ENCODE results near the gene BCL11A.

BCL11A gene

GRCh38 chr2:60530660-60531281 lies 22.7 kb downstream of the BCL11A start:
- no peak for TF ChIP-seq POLR2A (IDR thresholded peaks at IDR 0.05; ENCODE audit: low read depth, low read length)
- no peak for FAIRE-seq
- no peak for DNase-seq (ENCODE audit: insufficient read length, low spot score)

DNA sequence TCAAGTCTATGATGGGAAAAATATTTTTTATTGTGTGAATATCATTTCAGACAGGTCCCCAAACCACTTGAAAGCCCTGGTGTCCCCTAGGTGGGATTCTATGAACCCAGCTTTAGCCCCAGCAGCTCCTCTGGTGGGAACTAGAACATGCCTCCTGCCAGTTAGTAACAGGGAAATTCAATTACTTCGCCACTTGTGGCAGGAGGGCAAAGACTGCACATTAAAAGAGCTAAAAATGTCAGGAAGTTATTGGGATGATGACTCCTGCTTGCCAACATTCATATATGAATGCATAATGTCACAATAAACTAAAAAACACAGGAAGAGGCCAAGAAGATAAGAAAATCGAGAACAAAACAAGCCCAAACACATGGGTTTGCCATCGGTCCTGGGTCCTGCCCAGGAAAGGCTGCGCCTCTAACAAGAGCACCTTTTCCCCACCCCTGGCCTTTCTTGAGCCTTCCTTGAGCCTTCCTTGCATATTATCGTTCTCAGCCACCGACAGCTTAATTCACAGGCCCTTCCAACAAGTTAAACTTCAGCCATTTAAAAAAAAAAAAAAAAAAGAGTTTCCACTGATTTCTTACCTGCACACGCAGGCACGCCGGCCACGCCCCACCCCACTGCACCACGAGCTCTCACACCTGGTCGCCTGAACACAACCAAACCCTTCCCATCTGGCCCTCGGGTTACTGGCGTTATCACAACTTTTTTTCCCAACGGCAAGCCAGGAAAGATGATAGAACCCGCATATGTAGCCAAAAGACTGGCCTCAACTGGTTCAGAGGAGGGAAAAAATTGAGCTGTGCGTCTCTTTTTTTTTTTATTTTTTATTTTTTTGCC lies 23.4 kb downstream of the BCL11A start:
- TF ChIP-seq POLR2A (IDR thresholded peaks at IDR 0.05; ENCODE audit: low read depth, low read length), result no peak
- DNase-seq (ENCODE audit: insufficient read length, low spot score) (no peak), FAIRE-seq (no peak)

DNA sequence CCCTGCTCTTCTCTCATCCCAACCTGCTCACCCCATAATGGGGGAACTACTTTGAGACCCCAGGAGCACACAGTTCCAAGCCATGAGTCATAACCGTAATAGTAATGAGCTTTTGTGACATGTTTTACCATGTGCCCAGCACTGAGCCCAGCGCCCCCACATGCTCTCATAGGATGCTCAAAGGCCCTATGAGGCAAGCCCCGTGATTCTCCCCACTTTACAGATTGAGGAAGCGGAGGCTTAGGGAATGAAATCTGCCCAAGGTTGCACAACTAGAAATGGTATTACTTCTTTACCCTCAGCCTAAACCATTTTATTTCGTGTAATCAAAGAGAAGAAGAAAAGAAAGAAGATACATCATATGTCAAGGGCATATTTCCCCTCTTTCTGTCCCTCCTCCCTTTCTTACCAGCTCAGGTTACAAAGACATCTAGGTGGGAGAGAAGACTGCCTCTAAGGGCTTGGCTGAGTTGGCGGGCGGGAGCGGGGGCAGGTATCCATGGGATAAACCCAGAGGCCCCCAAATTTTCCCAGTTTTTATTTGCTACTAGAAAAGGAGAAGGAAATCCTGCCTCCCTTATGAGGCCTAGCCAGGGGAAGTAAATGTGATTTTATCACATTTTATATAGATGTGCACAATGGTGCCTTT lies 24.2 kb downstream of the BCL11A start:
- DNase-seq (ENCODE audit: insufficient read length, low spot score), result no peak
- FAIRE-seq, result no peak
- TF ChIP-seq POLR2A (IDR thresholded peaks at IDR 0.05; ENCODE audit: low read depth, low read length), result no peak

GRCh38 chr2:60528281-60529020 lies 25.0 kb downstream of the BCL11A start:
- DNase-seq (ENCODE audit: insufficient read length, low spot score), result no peak
- TF ChIP-seq POLR2A (IDR thresholded peaks at IDR 0.05; ENCODE audit: low read depth, low read length), result no peak
- no peak for FAIRE-seq

- no peak for TF ChIP-seq POLR2A (IDR thresholded peaks at IDR 0.05; ENCODE audit: low read depth, low read length)
- DNase-seq (ENCODE audit: insufficient read length, low spot score) (no peak), FAIRE-seq (no peak)
These were observed 25.7 kb downstream of the BCL11A start for GRCh38 chr2:60527762-60528161.

GRCh38 chr2:60526623-60527022 lies 26.8 kb downstream of the BCL11A start:
- no peak for DNase-seq (ENCODE audit: insufficient read length, low spot score)

GRCh38 chr2:60525899-60526298 lies 27.6 kb downstream of the BCL11A start:
- no peak for TF ChIP-seq POLR2A (IDR thresholded peaks at IDR 0.05; ENCODE audit: low read depth, low read length)
- FAIRE-seq, result no peak

More at GRCh38 chr2:60526623-60527022, 26.8 kb downstream of the BCL11A start:
- TF ChIP-seq POLR2A (IDR thresholded peaks at IDR 0.05; ENCODE audit: low read depth, low read length), result no peak
- FAIRE-seq, result no peak

GRCh38 chr2:60524874-60525273 lies 28.6 kb downstream of the BCL11A start:
- FAIRE-seq (no peak), DNase-seq (ENCODE audit: insufficient read length, low spot score) (no peak)
- no peak for TF ChIP-seq POLR2A (IDR thresholded peaks at IDR 0.05; ENCODE audit: low read depth, low read length)

More at GRCh38 chr2:60525899-60526298, 27.6 kb downstream of the BCL11A start:
- no peak for DNase-seq (ENCODE audit: insufficient read length, low spot score)

DNA sequence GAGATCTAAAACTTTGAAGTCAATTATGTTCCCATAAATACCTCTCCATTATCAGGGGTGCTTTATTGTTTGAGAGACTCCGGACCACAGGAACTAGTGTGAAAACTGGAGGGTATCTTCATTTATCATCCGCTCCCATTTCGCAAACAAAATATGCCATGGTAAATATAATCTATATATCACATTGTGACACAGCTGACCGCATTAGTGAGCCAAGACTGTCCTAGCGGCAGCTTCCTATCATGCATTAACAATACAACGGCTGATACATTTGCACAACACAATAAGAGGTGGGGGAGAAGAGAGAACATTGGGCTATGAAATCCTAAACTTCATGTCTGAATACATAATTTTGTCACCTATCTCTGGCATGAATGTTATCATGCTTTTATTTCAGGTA lies 29.5 kb downstream of the BCL11A start:
- FAIRE-seq (no peak), DNase-seq (ENCODE audit: insufficient read length, low spot score) (no peak)
- TF ChIP-seq POLR2A (IDR thresholded peaks at IDR 0.05; ENCODE audit: low read depth, low read length), result no peak

DNA sequence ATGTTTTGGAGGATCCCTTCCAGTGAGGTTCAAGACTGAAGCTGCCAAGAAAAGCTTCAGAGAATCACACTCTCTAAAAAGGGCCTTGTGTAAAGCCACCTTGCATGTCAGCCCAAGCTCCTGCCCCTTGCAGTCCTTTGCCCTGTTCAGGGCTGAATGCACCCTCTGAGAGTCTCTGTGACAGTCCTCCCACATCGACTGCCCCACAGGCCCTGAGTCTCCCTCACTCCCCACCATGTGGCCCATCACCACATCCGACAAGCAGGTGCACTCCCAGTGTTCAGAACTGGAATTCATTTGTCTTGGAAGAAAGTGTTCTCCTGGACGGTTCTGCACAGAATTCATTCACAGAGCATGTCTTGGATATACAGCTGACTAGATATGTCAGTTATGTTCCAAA lies 31.0 kb downstream of the BCL11A start:
- TF ChIP-seq POLR2A (IDR thresholded peaks at IDR 0.05; ENCODE audit: low read depth, low read length), result no peak
- DNase-seq (ENCODE audit: insufficient read length, low spot score) (no peak), FAIRE-seq (no peak)

- no peak for FAIRE-seq
- no peak for DNase-seq (ENCODE audit: insufficient read length, low spot score)
- no peak for TF ChIP-seq POLR2A (IDR thresholded peaks at IDR 0.05; ENCODE audit: low read depth, low read length)
These were observed 31.8 kb downstream of the BCL11A start for GRCh38 chr2:60521626-60522025.

- TF ChIP-seq POLR2A (IDR thresholded peaks at IDR 0.05; ENCODE audit: low read depth, low read length), result no peak
- no peak for DNase-seq (ENCODE audit: insufficient read length, low spot score)
- FAIRE-seq, result no peak
These were observed 32.4 kb downstream of the BCL11A start for GRCh38 chr2:60520917-60521539.

DNA sequence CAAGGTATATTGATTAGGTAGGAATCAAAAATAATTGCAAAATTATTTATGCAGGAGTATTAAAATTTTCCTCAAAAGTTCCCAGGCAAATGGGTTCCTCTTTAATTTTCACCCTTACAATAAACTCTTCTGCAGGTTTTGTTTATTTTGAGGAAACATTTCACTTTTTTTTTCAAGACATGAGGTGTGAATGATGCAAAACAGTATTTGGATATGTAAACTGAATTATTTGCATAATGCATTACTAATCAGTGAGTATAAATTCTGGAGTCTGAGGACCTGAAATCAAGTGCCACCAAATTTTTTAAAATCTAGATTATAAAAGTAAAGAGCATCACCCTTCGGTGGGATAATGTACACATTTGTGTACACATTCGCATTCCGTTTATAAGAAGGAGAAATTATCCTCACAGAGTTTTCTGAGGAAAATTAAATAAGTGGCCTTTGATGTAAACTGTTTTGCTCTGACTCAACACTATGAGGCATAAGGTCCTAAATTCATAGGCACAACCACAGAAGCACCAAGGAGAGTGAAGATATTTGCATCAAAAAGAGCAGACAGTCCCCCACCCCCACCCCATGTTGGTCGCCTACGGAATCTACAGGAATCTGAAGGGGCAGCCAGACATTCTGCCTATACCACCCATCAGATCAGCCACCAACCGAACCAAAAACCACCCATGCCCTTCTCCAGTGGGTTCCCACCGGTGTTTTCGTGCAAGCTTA lies 33.1 kb downstream of the BCL11A start:
- TF ChIP-seq POLR2A (IDR thresholded peaks at IDR 0.05; ENCODE audit: low read depth, low read length), result no peak
- no peak for FAIRE-seq
- DNase-seq (ENCODE audit: insufficient read length, low spot score), result no peak

All from H54 (cell line).